ENCODE results near the gene SYF2.
"Not testable (repeated sequence)": the region's sequence is repeated elsewhere in the genome, so short reads cannot be mapped to it uniquely, and the experiment has no call there.

SYF2 gene

GRCh38 chr1:25245809-25246599 lies 13.7 kb upstream of the SYF2 start:
- no peak for DNase-seq

- DNase-seq = no peak
These were observed 13.1 kb upstream of the SYF2 start for GRCh38 chr1:25245393-25245792.

GRCh38 chr1:25243907-25244306 lies 11.6 kb upstream of the SYF2 start:
- no peak for DNase-seq

GRCh38 chr1:25239681-25240541 lies 7.6 kb upstream of the SYF2 start:
- peak; percentile 93 for DNase-seq

GRCh38 chr1:25238046-25238445 lies 5.7 kb upstream of the SYF2 start:
- no peak for DNase-seq

GRCh38 chr1:25236261-25236660 lies 4.0 kb upstream of the SYF2 start:
- DNase-seq = not testable (repeated sequence)

- DNase-seq = not testable (repeated sequence)
These were observed 3.1 kb upstream of the SYF2 start for GRCh38 chr1:25235411-25235810.

GRCh38 chr1:25232866-25233784 lies 823 bp upstream of the SYF2 start:
- peak; percentile 68 for DNase-seq

- DNase-seq = no peak
These were observed 8.8 kb downstream of the SYF2 start for GRCh38 chr1:25223471-25223870.

GRCh38 chr1:25222606-25223005 lies 9.7 kb downstream of the SYF2 start:
- DNase-seq = no peak

GRCh38 chr1:25220666-25221065 lies 11.6 kb downstream of the SYF2 start:
- DNase-seq = no peak

GRCh38 chr1:25219661-25220251 lies 12.5 kb downstream of the SYF2 start:
- DNase-seq = no peak

- no peak for DNase-seq
These were observed 14.6 kb downstream of the SYF2 start for GRCh38 chr1:25217598-25218232.

- no peak for DNase-seq
These were observed 15.3 kb downstream of the SYF2 start for GRCh38 chr1:25217015-25217414.

GRCh38 chr1:25216123-25216522 lies 16.2 kb downstream of the SYF2 start:
- DNase-seq = no peak

- no peak for DNase-seq
These were observed 19.6 kb downstream of the SYF2 start for GRCh38 chr1:25212725-25213124.

GRCh38 chr1:25210728-25211127 lies 21.6 kb downstream of the SYF2 start:
- no peak for DNase-seq

- no peak for DNase-seq
These were observed 22.8 kb downstream of the SYF2 start for GRCh38 chr1:25209516-25209915.

- DNase-seq = no peak
These were observed 23.6 kb downstream of the SYF2 start for GRCh38 chr1:25208561-25209222.

GRCh38 chr1:25208092-25208491 lies 24.2 kb downstream of the SYF2 start:
- DNase-seq = no peak

- no peak for DNase-seq
These were observed 26.1 kb downstream of the SYF2 start for GRCh38 chr1:25206201-25206600.

GRCh38 chr1:25205786-25206185 lies 26.5 kb downstream of the SYF2 start:
- no peak for DNase-seq

Data from stimulated activated CD4-positive, alpha-beta T cell treated with anti-CD3 and anti-CD28 coated beads, Interleukin-4, amount 100 ng/mL, for 24 hours (primary cell).